K562 treated with DMSO at 1 percent for 12 hours (cell line): ENCODE measurements around the gene POLR1C. TPM values are rescaled to one million over a fixed set of nuclear protein-coding genes. Genes with fewer than 3 reads are reported as not detected.

Source experiments
- total RNA-seq: library from RNA; unstranded; fragments of 300-600 nt; gene quantifications from 2 replicates; pipeline ENCODE4 v1.2.3, GENCODE V29; 2022; ENCODE audit not compliant: insufficient read depth

POLR1C gene
- 40.3 and 70.5 TPM in 2 replicates for total RNA-seq

GRCh38 chr6:43516697-43517504 is at the start of gene POLR1C, which contains the start of gene YIPF3:
POLR1C (plus strand) TSS chr6:43517089; CDS start chr6:43517110, 21 bp downstream.
YIPF3 (minus strand) TSS chr6:43516926; CDS start chr6:43516807, 119 bp downstream.

GRCh38 chr6:43477235-43478007 is 39.5 kb upstream of the POLR1C start, which contains the start of gene TJAP1:
TJAP1 (plus strand) TSS chr6:43477570; CDS start chr6:43499002, 21,432 bp downstream.

GRCh38 chr6:43509984-43510826 is 6.7 kb upstream of the POLR1C start, which contains the start of gene LRRC73:
LRRC73 (minus strand) TSS chr6:43510346; CDS start chr6:43509785, 561 bp downstream.

Other genes starting within 250 kb of the POLR1C start
- gene SLC22A7, start 218.8 kb upstream of the POLR1C start, total RNA-seq: not detected in 2 replicates
- 1.3 TPM in 1 of 2 replicates, not detected in the other for gene CRIP3, start 208.3 kb upstream of the POLR1C start, total RNA-seq
- gene ZNF318, start 147.4 kb upstream of the POLR1C start, total RNA-seq: 5.9 and 28.7 TPM in 2 replicates
- 12.4 and 39.0 TPM in 2 replicates for gene ABCC10, start 89.5 kb upstream of the POLR1C start, total RNA-seq
- gene DLK2, start 61.5 kb upstream of the POLR1C start, total RNA-seq: 1.0 TPM in 2 replicates
- gene TJAP1, start 39.5 kb upstream of the POLR1C start, total RNA-seq: 32.2 and 46.2 TPM in 2 replicates
- gene LRRC73, start 6.7 kb upstream of the POLR1C start, total RNA-seq: 0.30 and 0.40 TPM in 2 replicates
- 117 and 134 TPM in 2 replicates for gene YIPF3, start 163 bp upstream of the POLR1C start, total RNA-seq
- gene XPO5, start 58.9 kb downstream of the POLR1C start, total RNA-seq: 26.6 and 76.6 TPM in 2 replicates
- gene POLH, start 59.1 kb downstream of the POLR1C start, total RNA-seq: 13.2 and 40.2 TPM in 2 replicates
- gene GTPBP2, start 112.2 kb downstream of the POLR1C start, total RNA-seq: 178 and 275 TPM in 2 replicates
- 70.4 and 73.4 TPM in 2 replicates for gene MAD2L1BP, start 118.8 kb downstream of the POLR1C start, total RNA-seq
- gene RSPH9, start 127.9 kb downstream of the POLR1C start, total RNA-seq: 0.51 and 0.81 TPM in 2 replicates
- gene MRPS18A, start 170.7 kb downstream of the POLR1C start, total RNA-seq: 116 and 159 TPM in 2 replicates